ENCODE results near the gene DNAJC16. TPM values are rescaled to one million over a fixed set of nuclear protein-coding genes. Genes with fewer than 3 reads are reported as not detected.

Gene DNAJC16
- total RNA-seq, 1 experiment from 2014 or later, result 18.2 TPM

DNA sequence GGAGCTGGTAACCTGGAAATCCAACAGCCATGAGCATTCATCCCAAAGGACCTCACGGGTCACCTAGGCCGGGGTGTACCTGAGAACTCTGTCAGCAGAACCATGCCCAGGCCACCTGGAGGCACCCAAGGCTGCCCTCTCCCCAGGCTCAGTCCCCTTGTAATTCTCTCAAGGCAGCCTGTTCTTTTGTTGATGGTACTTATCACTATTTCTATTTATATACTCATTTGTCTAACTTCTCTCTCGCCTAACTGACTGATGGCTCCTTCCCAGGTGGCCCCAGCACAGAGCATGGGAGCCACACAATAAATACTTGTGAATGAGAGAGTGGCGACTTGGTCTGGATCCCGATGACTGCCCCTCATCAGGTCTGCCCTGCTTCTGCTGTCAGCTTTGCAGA lies 19.4 kb upstream of the DNAJC16 start:
- H3K9me3 Mint-ChIP-seq (ENCODE audit: low read depth, unreplicated experiment), result no peaks in the 10 kb centered on the region
- H3K36me3 Mint-ChIP-seq (ENCODE audit: insufficient read depth, unreplicated experiment), result peaks cover 5% of the 10 kb centered on the region
- H3K4me3 Mint-ChIP-seq (ENCODE audit: low read depth, unreplicated experiment), result no peak overlapping the region
- no peak overlapping the region for H3K27ac Mint-ChIP-seq (ENCODE audit: unreplicated experiment)
- BruUV-seq (replicated peaks), result no TSS peak
- CTCF ChIA-PET, result no interaction called here
- TF ChIP-seq, protein P1, sequence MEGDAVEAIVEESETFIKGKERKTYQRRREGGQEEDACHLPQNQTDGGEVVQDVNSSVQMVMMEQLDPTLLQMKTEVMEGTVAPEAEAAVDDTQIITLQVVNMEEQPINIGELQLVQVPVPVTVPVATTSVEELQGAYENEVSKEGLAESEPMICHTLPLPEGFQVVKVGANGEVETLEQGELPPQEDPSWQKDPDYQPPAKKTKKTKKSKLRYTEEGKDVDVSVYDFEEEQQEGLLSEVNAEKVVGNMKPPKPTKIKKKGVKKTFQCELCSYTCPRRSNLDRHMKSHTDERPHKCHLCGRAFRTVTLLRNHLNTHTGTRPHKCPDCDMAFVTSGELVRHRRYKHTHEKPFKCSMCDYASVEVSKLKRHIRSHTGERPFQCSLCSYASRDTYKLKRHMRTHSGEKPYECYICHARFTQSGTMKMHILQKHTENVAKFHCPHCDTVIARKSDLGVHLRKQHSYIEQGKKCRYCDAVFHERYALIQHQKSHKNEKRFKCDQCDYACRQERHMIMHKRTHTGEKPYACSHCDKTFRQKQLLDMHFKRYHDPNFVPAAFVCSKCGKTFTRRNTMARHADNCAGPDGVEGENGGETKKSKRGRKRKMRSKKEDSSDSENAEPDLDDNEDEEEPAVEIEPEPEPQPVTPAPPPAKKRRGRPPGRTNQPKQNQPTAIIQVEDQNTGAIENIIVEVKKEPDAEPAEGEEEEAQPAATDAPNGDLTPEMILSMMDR (IDR thresholded peaks at IDR 0.05; ENCODE audit: unreplicated experiment), result no peak
- H3K4me1 Mint-ChIP-seq (ENCODE audit: low read depth, unreplicated experiment), result peaks cover 7% of the 10 kb centered on the region
- intact Hi-C loops (cut with micrococcal nuclease; ENCODE audit: unreplicated experiment), result no loop called here
- no peak for DNase-seq
- no peaks in the 10 kb centered on the region for H3K27me3 Mint-ChIP-seq (ENCODE audit: unreplicated experiment)

DNA sequence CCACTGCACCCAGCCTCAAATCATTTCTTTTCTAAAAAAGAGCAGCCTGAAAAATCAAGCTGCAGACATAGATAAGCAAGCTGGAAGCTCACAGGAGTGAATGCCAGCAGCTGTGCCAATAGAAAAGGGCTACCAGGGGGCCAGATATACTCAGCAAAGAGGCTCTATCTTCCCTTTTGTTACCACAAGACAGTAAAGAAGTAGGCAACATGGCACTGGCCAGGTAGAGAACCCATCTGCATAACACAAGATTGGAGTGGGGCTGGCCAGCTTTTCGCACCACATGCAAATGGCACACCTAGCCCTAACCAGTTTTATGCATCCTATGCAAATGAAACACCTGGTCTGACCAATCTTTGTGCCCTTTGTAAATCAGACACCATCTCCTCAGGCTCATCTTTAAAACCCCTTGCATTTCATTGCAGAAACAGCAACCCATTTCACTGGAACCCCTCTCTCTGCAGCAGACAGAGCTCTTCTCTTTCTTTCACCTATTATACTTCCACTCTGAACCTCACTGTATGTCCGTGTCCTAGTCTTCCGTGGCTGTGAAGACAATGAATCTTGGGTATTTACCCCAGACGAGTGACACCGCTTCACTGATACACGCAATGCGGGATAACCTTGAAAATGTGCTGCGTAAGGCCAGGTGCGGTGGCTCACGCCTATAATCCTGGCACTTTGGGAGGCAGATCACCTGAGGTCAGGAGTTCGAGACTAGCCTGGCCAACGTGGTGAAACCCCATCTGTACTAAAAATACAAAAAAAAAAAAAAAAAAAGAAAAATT lies 17.8 kb upstream of the DNAJC16 start:
- TF ChIP-seq, protein P1 (IDR thresholded peaks at IDR 0.05; ENCODE audit: unreplicated experiment), result no peak
- Mint-ChIP-seq H3K27ac (ENCODE audit: unreplicated experiment) (no peak overlapping the region), H3K36me3 (ENCODE audit: insufficient read depth, unreplicated experiment) (peaks cover 5% of the 10 kb centered on the region), H3K4me1 (ENCODE audit: low read depth, unreplicated experiment) (peaks cover 7% of the 10 kb centered on the region), H3K27me3 (ENCODE audit: unreplicated experiment) (no peaks in the 10 kb centered on the region), H3K9me3 (ENCODE audit: low read depth, unreplicated experiment) (no peaks in the 10 kb centered on the region), H3K4me3 (ENCODE audit: low read depth, unreplicated experiment) (no peak overlapping the region)
- BruUV-seq (replicated peaks), result no TSS peak
- DNase-seq, result no peak
- intact Hi-C loops (cut with micrococcal nuclease; ENCODE audit: unreplicated experiment), result no loop called here
- CTCF ChIA-PET, result interaction anchor here (0.6 kb wide), 1 partner anchor 113 kb away, joined by 4 read pairs; no protein-coding TSS in a partner anchor

DNA sequence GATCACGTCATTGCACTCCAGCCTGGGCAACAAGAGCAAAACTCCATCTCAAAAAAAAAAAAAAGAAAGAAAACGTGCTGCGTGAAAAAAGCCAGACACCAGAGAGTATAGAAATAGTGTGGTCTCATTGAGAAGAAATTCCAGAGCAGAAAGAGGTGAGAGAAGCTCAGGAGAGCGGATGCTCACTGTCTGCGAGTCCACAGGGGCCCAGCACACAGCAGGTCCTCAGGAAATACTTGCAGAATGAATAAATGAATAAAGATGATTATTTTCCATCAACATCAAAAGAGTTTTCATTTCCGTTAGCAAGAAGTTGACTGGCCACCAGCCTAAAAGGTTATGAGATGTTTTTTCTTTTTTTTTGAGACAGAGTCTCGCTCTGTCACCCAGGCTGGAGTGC lies 17.1 kb upstream of the DNAJC16 start:
- H3K27ac Mint-ChIP-seq (ENCODE audit: unreplicated experiment), result no peak overlapping the region
- CTCF ChIA-PET, result interaction anchor here (0.6 kb wide), 1 partner anchor 112 kb away, joined by 4 read pairs; no protein-coding TSS in a partner anchor
- DNase-seq, result no peak
- TF ChIP-seq, protein P1 (IDR thresholded peaks at IDR 0.05; ENCODE audit: unreplicated experiment), result no peak
- no peaks in the 10 kb centered on the region for H3K9me3 Mint-ChIP-seq (ENCODE audit: low read depth, unreplicated experiment)
- H3K4me3 Mint-ChIP-seq (ENCODE audit: low read depth, unreplicated experiment), result no peak overlapping the region
- H3K4me1 Mint-ChIP-seq (ENCODE audit: low read depth, unreplicated experiment), result peaks cover 7% of the 10 kb centered on the region
- H3K36me3 Mint-ChIP-seq (ENCODE audit: insufficient read depth, unreplicated experiment), result no peaks in the 10 kb centered on the region
- intact Hi-C loops (cut with micrococcal nuclease; ENCODE audit: unreplicated experiment), result no loop called here
- BruUV-seq (replicated peaks), result no TSS peak
- no peaks in the 10 kb centered on the region for H3K27me3 Mint-ChIP-seq (ENCODE audit: unreplicated experiment)

DNA sequence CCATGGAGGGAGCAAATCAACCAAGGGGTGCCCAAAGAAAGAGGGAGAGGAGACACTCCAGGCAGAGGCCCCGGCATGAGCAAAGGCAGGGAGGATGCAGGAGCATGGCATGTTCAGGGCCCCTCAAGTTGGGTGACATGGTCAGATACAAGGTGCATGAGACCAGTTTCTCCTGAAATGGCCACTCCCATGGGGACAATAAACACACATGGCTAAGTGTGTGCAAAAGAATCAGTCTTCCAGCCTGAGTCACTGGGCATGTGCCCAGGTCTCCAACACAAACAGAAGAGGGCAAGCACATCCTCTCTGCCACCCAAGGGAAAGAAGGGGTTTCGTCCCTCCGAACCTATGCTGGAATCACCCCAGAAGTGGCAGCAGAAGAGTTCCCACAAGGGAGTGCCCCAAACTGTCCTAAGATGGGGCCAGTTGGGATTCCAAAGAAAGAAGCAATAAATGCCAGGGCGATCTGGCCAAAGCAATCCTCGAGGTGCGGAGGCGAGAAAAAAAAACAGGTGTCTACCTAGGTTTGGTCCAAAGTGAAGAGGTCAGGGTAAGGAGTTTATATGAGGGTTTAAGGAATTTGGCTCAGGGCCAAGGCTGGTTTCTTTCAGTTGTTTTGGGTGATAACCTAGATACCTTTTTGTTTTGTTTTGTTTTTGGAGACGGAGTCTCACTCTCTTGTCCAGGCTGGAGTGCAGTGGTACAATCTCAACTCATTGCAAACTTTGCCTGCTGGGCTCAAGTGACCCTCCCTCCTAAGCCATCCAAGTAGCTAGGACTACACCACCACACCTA lies 15.8 kb upstream of the DNAJC16 start:
- intact Hi-C loops (cut with micrococcal nuclease; ENCODE audit: unreplicated experiment), result no loop called here
- no peak for DNase-seq
- no peak overlapping the region for H3K4me3 Mint-ChIP-seq (ENCODE audit: low read depth, unreplicated experiment)
- H3K27me3 Mint-ChIP-seq (ENCODE audit: unreplicated experiment), result no peaks in the 10 kb centered on the region
- H3K36me3 Mint-ChIP-seq (ENCODE audit: insufficient read depth, unreplicated experiment), result no peaks in the 10 kb centered on the region
- no peaks in the 10 kb centered on the region for H3K9me3 Mint-ChIP-seq (ENCODE audit: low read depth, unreplicated experiment)
- H3K27ac Mint-ChIP-seq (ENCODE audit: unreplicated experiment), result no peak overlapping the region
- CTCF ChIA-PET, result no interaction called here
- BruUV-seq (replicated peaks), result no TSS peak
- peaks cover 7% of the 10 kb centered on the region for H3K4me1 Mint-ChIP-seq (ENCODE audit: low read depth, unreplicated experiment)
- TF ChIP-seq, protein P1 (IDR thresholded peaks at IDR 0.05; ENCODE audit: unreplicated experiment), result no peak
